ENCODE measurements around the gene WIPI1. TPM values are rescaled to one million over a fixed set of nuclear protein-coding genes. Genes with fewer than 3 reads are reported as not detected.

The WIPI1 gene
- total RNA-seq, 1 donor from 2014 or later, result 148 TPM

- DNase-seq (ENCODE audit: low spot score), result no peak
- intact Hi-C loops (cut with DNase I), result loop anchor here (10.0 kb wide), 1 partner anchor 222 kb away; no protein-coding TSS in a partner anchor
Measured at GRCh38 chr17:68397108-68397536, 60.2 kb downstream of the WIPI1 start.

- no peak for DNase-seq (ENCODE audit: low spot score)
- intact Hi-C loops (cut with DNase I), result loop anchor here (10.0 kb wide), 1 partner anchor 222 kb away; no protein-coding TSS in a partner anchor
Measured at GRCh38 chr17:68396226-68397107, 60.8 kb downstream of the WIPI1 start.

- no peak for DNase-seq (ENCODE audit: low spot score)
- intact Hi-C loops (cut with DNase I), result loop anchor here (10.0 kb wide), 1 partner anchor 220 kb away; no protein-coding TSS in a partner anchor
Measured at GRCh38 chr17:68394608-68395331, 62.5 kb downstream of the WIPI1 start.

GRCh38 chr17:68391561-68392268 is 65.6 kb downstream of the WIPI1 start:
- DNase-seq (ENCODE audit: low spot score), result no peak
- intact Hi-C loops (cut with DNase I), result loop anchor here (10.0 kb wide), 1 partner anchor 217 kb away; no protein-coding TSS in a partner anchor

- DNase-seq (ENCODE audit: low spot score), result no peak
- intact Hi-C loops (cut with DNase I), result loop anchor here (10.0 kb wide), 1 partner anchor 216 kb away; no protein-coding TSS in a partner anchor
Measured at GRCh38 chr17:68390888-68391545, 66.3 kb downstream of the WIPI1 start.

- intact Hi-C loops (cut with DNase I), result loop anchor here (10.0 kb wide), 1 partner anchor 226 kb away; no protein-coding TSS in a partner anchor
- no peak for DNase-seq (ENCODE audit: low spot score)
Measured at GRCh38 chr17:68389041-68389440, 68.3 kb downstream of the WIPI1 start.

GRCh38 chr17:68387435-68388218 is 69.7 kb downstream of the WIPI1 start:
- intact Hi-C loops (cut with DNase I), result loop anchor here (10.0 kb wide), 1 partner anchor 227 kb away; no protein-coding TSS in a partner anchor
- no peak for DNase-seq (ENCODE audit: low spot score)

GRCh38 chr17:68385490-68386215 is 71.6 kb downstream of the WIPI1 start:
- intact Hi-C loops (cut with DNase I), result loop anchor here (10.0 kb wide), 1 partner anchor 229 kb away; no protein-coding TSS in a partner anchor
- DNase-seq (ENCODE audit: low spot score), result no peak

- no peak for DNase-seq (ENCODE audit: low spot score)
- intact Hi-C loops (cut with DNase I), result loop anchor here (10.0 kb wide), 1 partner anchor 230 kb away; no protein-coding TSS in a partner anchor
Measured at GRCh38 chr17:68384941-68385340, 72.4 kb downstream of the WIPI1 start.

- no peak for DNase-seq (ENCODE audit: low spot score)
- intact Hi-C loops (cut with DNase I), result loop anchor here (10.0 kb wide), 1 partner anchor 230 kb away; no protein-coding TSS in a partner anchor
Measured at GRCh38 chr17:68384471-68384870, 72.8 kb downstream of the WIPI1 start.

GRCh38 chr17:68383443-68384321 is 73.6 kb downstream of the WIPI1 start:
- intact Hi-C loops (cut with DNase I), result loop anchor here (10.0 kb wide), 1 partner anchor 231 kb away; no protein-coding TSS in a partner anchor

GRCh38 chr17:68383120-68383442 is 74.2 kb downstream of the WIPI1 start:
- no peak for DNase-seq (ENCODE audit: low spot score)
- intact Hi-C loops (cut with DNase I), result loop anchor here (10.0 kb wide), 1 partner anchor 232 kb away; no protein-coding TSS in a partner anchor

More at GRCh38 chr17:68383443-68384321, 73.6 kb downstream of the WIPI1 start:
- no peak for DNase-seq (ENCODE audit: low spot score)

- intact Hi-C loops (cut with DNase I), result loop anchor here (10.0 kb wide), 1 partner anchor 232 kb away; no protein-coding TSS in a partner anchor
- no peak for DNase-seq (ENCODE audit: low spot score)
Measured at GRCh38 chr17:68382582-68383085, 74.7 kb downstream of the WIPI1 start.

- intact Hi-C loops (cut with DNase I), result loop anchor here (10.0 kb wide), 1 partner anchor 234 kb away; no protein-coding TSS in a partner anchor
- DNase-seq (ENCODE audit: low spot score), result no peak
Measured at GRCh38 chr17:68381076-68381900, 76.0 kb downstream of the WIPI1 start.
